Measurements from ENCODE around the gene RUVBL2. TPM values are rescaled to one million over a fixed set of nuclear protein-coding genes. Genes with fewer than 3 reads are reported as not detected.

RUVBL2 gene
- total RNA-seq, 1 experiment from 2014 or later: 130 TPM

DNA sequence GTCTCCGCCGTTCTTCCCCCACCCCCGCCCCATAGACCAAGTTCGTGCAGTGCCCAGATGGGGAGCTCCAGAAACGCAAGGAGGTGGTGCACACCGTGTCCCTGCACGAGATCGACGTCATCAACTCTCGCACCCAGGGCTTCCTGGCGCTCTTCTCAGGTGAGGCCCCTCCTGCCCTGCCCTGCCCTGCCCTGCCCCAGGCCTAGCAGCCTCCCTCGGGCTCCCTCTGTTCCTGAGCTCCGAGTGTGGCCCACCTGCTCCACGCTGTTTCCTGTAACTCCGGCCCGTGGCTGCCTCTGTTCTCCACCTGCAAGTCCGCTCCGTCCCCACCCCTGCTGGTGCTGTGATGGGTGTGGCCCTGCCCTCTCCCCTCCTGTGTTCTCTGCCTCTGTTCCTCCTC, 16.8 kb downstream of the RUVBL2 start:
- H3K14ac ChIP-seq (ENCODE audit: insufficient read depth, low read length): no peak overlapping the region
- H3K23me2 ChIP-seq (ENCODE audit: insufficient read length, low read depth, low read length, poor library complexity, severe bottlenecking): no peaks in the 10 kb centered on the region
- Mint-ChIP-seq H3K4me1 (no peaks in the 10 kb centered on the region), H3K4me3 (peak overlapping the region in 1 of 2 experiments; percentile 26; a peak in 1 of 5 replicates), H3K27ac (peak overlapping the region in 1 of 3 experiments; percentile 30; a peak in 3 of 7 replicates), H3K9me3 (no peaks in the 10 kb centered on the region), H3K36me3 (ENCODE audit: insufficient read depth in 1 of 3, low read depth in 3 of 3) (peaks cover 26 to 85% (median 82%) of the 10 kb centered on the region in 3 experiments; a peak in 6 of 7 replicates), H3K27me3 (ENCODE audit: low read depth) (no peaks in the 10 kb centered on the region)
- no peak overlapping the region for H3K9ac ChIP-seq (ENCODE audit: extremely low read depth, insufficient read length, low read length)
- DNase-seq: no peak
- no peak overlapping the region for H2BK5ac ChIP-seq (ENCODE audit: insufficient read length, low read length)
- H3K79me1 ChIP-seq (ENCODE audit: insufficient read depth, low read depth, low read length, poor library complexity, severe bottlenecking): no peaks in the 10 kb centered on the region
- H3K4ac ChIP-seq (ENCODE audit: low read depth, low read length): no peak overlapping the region
- H3K4me1 ChIP-seq (ENCODE audit: insufficient read depth, low read length): no peaks in the 10 kb centered on the region
- H2AK5ac ChIP-seq (ENCODE audit: insufficient read length, low read length): no peak overlapping the region
- TF ChIP-seq, protein P1, sequence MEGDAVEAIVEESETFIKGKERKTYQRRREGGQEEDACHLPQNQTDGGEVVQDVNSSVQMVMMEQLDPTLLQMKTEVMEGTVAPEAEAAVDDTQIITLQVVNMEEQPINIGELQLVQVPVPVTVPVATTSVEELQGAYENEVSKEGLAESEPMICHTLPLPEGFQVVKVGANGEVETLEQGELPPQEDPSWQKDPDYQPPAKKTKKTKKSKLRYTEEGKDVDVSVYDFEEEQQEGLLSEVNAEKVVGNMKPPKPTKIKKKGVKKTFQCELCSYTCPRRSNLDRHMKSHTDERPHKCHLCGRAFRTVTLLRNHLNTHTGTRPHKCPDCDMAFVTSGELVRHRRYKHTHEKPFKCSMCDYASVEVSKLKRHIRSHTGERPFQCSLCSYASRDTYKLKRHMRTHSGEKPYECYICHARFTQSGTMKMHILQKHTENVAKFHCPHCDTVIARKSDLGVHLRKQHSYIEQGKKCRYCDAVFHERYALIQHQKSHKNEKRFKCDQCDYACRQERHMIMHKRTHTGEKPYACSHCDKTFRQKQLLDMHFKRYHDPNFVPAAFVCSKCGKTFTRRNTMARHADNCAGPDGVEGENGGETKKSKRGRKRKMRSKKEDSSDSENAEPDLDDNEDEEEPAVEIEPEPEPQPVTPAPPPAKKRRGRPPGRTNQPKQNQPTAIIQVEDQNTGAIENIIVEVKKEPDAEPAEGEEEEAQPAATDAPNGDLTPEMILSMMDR (conservative IDR thresholded peaks at IDR 0.05): no peak
- H3T11ph ChIP-seq (ENCODE audit: low read length): no peak overlapping the region
- no peaks in the 10 kb centered on the region for H3K27me3 ChIP-seq (ENCODE audit: insufficient read depth, low read length)
- no peak overlapping the region for H3K18ac ChIP-seq (ENCODE audit: insufficient read length, low read depth, low read length)
- no peaks in the 10 kb centered on the region for H4K20me1 ChIP-seq (ENCODE audit: control insufficient read depth, insufficient read depth, insufficient read length)
- H3K56ac ChIP-seq (ENCODE audit: insufficient read length, low read depth, low read length): no peak overlapping the region
- no peak overlapping the region for H2BK12ac ChIP-seq (ENCODE audit: insufficient read length, low read depth, low read length)
- no peak overlapping the region for H3K4me2 ChIP-seq (ENCODE audit: insufficient read depth, insufficient read length, low read length)
- H2BK15ac ChIP-seq (ENCODE audit: low read depth, low read length): no peak overlapping the region
- H3K9me3 ChIP-seq (ENCODE audit: control insufficient read depth, low read depth, low read length): no peaks in the 10 kb centered on the region
- H2BK120ac ChIP-seq (ENCODE audit: low read depth, low read length, poor library complexity, severe bottlenecking): no peak overlapping the region
- WGBS (ENCODE audit: extremely low coverage, insufficient read length, low lambda C conversion rate): no CpG with 5 or more reads among the region's 18 CpGs
- H3K23ac ChIP-seq (ENCODE audit: insufficient read length, low read depth, low read length): no peak overlapping the region
- no peak overlapping the region for H4K8ac ChIP-seq (replicated peaks; ENCODE audit: insufficient read length, low read depth, low read length)
- no peak overlapping the region for H2BK20ac ChIP-seq (ENCODE audit: low read depth, low read length, poor library complexity, severe bottlenecking)
- H2AFZ ChIP-seq (ENCODE audit: low read length): no peak overlapping the region
- H4K91ac ChIP-seq (ENCODE audit: insufficient read length, low read depth, low read length): no peak overlapping the region
- H3K79me2 ChIP-seq (ENCODE audit: insufficient read depth, low read length): no peaks in the 10 kb centered on the region
- H4K5ac ChIP-seq (ENCODE audit: insufficient read length, low read depth, low read length): no peak overlapping the region
- H3K27ac ChIP-seq (ENCODE audit: insufficient read length, low read depth, low read length): no peak overlapping the region

Data from H9 (cell line).